Forelimb muscle (tissue), 1 donor: Measurements from ENCODE around the gene ELF2. TPM values are rescaled to one million over a fixed set of nuclear protein-coding genes. Genes with fewer than 3 reads are reported as not detected.
"Not testable (repeated sequence)": the region's sequence is repeated elsewhere in the genome, so short reads cannot be mapped to it uniquely, and the experiment has no call there.

ENCODE experiments used
- DNase-seq: peaks from one replicate; pipeline ENCODE4 v3.0.0-alpha.2; 2013; ENCODE audit warnings: low read depth
- polyA plus RNA-seq: library from polyadenylated mRNA; unstranded; fragments of 120-200 nt; gene quantifications from one replicate; pipeline ENCODE4 v1.2.1, GENCODE V29; 2013; ENCODE audit not compliant: insufficient read length

The ELF2 gene
- polyA plus RNA-seq, 1 donor = 45.7 TPM

DNA sequence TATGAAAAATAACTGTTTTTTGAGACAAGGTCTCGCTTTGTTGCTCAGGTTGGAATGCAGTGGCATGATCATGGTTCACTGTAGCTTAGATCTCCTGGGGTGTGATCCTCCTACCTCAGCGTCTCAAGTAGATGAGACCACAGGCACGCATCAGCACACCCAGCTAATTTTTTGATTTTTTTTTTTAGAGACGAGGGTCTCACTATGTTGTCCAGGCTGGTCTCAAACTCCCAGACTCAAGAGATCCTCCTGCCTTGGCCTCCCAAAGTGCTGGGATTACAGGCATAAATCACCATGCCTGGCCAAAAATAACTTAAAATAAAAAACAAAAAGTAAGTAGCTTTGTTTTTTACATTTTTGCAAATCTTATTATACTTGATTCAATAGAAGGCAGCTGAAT is 98.1 kb downstream of the ELF2 start:
- DNase-seq = no peak

DNA sequence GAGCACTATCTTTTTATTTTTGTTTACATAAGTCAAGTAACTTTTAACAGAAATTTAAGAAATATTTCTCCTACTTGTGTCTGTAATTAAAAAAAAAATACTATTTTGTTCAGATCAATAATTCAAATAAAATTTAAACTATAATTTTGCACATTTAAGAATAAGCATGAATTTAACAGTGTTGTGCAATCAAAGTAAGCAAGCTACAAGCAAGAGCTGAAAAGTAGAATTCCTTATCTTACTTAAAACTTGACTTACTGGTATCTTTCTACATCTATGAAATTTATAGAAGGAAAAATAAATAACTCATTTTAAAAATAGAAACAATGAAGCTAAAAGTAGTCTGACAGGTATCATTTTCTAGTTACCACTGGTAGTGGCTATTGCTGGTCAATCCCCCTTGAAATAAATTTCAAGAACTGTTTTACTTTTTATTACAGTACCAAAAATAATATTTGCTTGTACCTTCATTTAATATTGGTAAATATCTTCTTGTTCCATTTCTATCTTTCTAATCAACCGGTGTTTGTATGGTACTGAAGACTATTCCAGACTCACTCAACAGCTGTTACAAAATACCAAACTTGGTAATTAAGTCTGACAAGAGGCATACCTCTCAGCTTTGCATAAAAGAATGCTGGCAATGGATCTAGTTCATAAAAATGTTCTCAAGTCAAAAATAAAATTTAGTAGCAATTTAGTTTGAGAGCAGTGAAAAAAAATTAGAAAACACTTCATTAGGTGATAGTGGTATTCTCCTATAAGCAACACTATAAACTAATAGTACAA is 99.3 kb downstream of the ELF2 start:
- no peak for DNase-seq

DNA sequence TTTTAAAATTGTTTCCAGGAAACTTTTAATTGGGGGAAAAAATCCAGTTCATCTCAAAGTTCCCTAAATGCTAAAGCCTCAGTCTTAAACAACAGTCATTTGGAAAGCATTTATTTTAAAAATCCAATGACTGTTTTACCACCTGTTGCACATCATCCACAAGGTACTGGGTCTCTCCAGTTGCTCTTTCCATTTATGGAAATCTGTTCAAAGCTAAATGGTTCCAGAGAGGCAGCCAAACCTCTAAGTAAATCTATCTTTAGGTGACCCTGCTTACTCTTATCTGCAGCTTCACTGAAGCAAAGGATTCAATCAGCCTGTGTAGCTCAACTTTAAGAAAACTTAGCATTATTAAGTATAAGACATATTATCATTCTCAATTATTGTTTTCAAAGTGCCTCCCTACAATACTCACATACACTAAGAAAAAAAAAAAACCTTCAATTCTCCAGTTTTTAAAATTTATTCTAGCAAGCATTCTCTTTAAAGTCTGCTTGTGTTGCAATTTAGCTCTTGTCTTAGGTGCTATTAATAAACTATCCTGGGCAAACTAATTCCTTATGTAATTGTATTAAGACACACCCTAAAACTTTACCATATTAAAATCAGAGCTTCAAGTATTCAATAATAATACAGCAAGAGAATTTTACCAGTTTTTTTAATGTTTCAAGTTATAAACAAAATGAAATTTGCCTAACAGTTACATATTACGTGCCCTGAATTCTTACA is 100.8 kb downstream of the ELF2 start:
- DNase-seq = no peak

DNA sequence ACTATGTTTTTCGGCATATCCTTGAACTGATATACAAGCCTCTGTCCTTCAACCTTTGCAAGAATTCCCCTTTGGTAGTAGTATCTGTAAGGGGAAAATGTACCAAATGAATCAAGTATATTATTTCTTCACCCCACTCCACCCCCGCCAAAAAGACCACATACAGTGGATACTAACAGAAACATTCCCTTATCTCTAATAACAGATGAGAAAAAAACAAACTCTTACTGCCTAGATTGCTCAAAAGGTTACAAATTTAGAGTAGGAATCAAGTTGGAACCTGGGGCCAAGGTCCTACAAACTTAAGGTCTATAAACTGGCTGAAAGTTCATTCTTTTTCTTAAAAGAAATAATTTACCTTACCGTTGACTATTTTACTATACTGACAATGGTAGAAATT is 116.4 kb downstream of the ELF2 start:
- no peak for DNase-seq

- not testable (repeated sequence) for DNase-seq
Observed at GRCh38 chr4:139059026-139059425, 118.0 kb downstream of the ELF2 start.

- DNase-seq = no peak
Observed at GRCh38 chr4:139054791-139055505, 122.1 kb downstream of the ELF2 start.

- no peak for DNase-seq
Observed at GRCh38 chr4:139053909-139054308, 123.1 kb downstream of the ELF2 start.

GRCh38 chr4:139050446-139050845 is 126.6 kb downstream of the ELF2 start:
- no peak for DNase-seq

GRCh38 chr4:139048026-139048425 is 129.0 kb downstream of the ELF2 start:
- DNase-seq = no peak

DNA sequence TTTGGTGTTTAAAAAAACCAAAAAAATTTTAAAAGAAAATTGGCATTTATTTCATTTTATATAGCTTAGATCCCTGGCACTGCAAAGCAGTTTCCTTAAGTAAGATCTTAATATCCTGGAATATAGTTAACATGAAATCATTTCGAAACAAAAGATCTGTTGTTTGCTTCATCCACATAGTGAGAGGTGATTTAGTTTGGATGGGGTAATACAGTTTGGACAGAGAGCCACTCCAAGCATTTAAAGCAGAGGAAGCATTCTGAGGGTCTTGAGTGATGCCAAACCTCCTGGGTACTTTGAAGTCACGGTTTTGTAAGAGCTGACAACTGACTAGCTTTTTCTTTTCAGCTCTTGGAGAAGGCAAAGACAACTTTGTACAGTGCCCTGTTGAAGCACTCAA is 132.7 kb downstream of the ELF2 start:
- no peak for DNase-seq

DNA sequence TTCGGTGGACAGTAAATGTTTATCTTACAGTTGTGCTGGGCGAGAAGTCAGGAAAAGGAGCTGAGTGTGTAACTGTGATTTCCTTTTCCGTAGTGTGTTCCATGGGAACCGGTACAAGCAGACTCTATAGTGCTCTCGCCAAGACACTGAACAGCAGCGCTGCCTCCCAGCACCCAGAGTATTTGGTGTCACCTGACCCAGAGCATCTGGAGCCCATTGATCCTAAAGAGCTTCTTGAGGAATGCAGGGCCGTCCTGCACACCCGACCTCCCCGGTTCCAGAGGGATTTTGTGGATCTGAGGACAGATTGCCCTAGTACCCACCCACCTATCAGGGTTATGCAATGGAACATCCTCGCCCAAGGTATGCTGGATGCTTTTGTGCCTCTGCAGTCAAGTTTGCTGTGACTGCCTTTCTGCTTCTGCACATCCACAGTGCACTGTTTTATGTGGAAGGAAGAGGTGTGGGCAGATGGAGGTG is 134.0 kb downstream of the ELF2 start:
- peak; percentile 29 for DNase-seq

DNA sequence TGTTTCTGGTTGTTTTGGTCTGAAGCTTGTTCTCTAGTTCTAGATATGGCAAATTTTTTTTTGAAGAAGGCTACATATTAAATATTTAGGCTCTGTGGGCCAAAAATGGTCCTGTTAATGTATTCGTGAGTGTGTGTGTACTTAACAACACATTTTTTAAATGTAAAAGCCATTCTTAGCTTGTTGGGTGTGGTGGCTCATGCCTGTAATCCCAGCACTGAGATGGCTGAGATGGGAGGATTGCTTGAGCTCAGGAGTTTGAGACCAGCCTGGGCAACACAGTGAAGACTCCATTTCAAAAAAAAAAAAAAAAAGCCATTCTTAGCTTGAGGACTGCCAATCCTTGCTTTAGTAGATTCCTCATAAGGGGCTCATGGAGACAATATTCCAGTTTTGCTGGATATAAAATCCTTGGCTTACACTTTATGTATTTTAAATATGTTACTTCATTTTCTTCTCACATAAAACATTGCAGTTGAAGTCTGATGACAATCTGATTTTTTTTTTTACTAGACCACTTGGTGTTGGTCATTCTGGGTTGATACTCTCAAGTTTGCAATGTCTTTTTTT is 138.1 kb downstream of the ELF2 start:
- no peak for DNase-seq

DNA sequence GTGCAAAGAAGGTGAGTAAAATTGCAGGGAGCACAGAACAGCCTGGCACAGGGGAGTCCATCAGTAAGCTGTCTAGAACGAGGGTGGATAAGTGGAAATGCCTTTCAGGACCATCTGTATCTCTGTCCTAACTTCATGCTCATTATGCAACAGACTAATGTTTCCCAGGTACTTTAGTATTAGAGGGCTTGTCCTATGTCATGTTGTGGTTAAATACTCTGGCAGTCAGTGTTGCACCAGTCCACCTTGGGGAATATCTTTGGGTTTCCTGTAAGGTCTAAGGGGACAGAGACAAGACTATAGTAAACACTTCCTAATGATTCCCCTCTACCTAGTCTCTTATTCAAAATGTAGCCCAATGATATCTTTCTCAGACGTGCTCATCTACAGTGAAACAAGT is 140.1 kb downstream of the ELF2 start:
- no peak for DNase-seq

DNA sequence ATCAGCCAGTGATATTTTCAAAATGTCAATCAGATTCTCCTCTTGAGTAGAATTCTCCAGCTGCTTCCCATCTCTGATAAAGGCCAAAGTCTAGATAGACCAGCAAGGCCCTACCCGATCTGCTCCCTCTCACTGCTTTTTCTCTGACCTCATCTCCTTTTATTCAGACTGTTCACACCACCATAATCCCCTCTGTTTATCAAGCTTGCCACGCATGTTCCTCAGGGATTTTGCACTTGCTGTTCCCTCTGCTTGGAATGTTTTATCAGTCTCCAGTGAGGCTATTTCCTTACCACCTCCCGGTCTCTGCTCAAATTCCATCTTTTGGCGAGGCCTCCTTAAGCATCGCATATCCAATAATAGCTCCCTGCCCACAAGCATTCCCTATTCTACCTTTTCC is 141.4 kb downstream of the ELF2 start:
- no peak for DNase-seq

- DNase-seq = peak; percentile 71
Observed at GRCh38 chr4:139030614-139031235, 146.3 kb downstream of the ELF2 start.

DNA sequence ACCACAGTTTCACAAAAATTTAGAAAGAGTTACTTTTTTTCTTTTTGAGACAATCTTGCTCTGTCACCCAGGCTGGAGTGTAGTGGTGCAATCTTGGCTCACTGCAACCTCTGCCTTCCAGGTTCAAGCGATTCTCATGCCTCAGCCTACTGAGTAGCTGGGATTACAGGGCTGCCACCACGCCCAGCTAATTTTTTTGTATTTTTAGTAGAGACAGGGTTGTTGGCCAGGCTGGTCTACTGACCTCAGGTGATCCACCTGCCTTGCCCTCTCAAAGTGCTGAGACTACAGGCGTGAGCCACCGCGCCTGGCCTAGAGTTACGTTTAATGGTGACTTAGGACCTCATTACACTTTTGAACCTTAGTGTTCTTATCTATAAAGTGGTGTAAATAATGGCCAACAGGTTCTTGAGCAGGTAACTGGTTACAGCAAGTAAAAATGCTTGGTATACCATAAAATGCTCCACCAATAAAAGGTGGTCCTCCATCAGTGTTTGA is 147.1 kb downstream of the ELF2 start:
- DNase-seq = not testable (repeated sequence)

DNA sequence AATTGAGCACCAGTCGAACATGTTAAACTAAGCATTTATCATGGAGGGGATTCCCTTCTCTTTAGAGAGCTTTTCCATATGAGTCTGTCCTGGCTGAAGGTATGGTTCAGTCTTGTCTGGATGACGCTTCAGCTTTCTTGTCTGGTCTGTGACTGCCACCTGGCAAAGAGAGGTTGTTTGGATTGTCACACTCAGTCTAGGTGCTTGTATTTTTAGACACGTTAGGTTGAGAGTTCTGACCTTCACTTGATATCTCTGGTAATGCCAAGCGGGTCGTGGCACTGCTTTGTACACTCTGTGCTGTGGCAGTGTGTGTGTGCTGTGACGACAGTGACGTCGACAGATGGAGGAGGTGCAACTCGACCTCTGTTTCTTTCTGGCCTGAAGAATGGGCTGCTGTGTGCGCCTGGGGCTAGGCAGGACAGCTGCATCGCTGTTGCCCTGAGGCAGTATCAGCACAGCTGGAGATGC is 148.8 kb downstream of the ELF2 start:
- DNase-seq = no peak

- no peak for DNase-seq
Observed at GRCh38 chr4:139027776-139028175, 149.2 kb downstream of the ELF2 start.

DNA sequence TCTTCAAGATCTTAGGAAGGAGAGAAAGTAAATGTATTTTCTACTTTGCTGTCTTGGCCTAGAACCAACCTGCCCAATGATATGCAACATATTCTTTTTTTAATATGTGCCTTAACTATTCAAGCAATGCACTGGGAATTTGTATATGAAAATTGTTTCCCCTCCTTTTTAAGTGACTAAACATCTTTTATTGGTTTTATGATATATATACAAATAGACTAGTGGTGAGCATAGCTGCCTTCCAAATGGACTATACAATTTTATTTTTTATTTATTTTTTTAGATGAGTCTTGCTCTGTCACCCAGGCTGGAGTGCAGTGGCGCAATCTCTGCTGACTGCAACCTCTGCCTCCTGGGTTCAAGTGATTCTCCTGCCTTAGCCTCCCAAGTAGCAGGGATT is 151.2 kb downstream of the ELF2 start:
- no peak for DNase-seq

DNA sequence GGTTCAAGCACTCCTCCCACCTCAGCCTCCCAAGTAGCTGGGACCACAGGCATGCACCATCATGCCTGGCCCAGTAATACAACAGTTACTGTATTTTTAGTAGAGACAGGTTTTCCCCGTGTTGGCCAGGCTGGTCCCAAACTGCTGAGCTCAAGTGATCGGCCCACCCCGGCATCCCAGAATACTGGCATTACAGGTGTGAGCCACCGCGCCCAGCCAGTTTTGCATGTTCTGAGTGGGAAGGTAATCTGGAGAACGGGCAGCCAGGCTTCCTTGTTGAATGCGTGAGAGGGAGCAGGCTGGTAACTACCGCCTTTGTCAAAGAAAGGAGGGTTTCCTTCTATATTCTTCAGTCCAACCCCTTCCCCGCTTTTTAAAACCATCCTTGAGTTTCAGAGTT is 152.3 kb downstream of the ELF2 start:
- DNase-seq = no peak

DNA sequence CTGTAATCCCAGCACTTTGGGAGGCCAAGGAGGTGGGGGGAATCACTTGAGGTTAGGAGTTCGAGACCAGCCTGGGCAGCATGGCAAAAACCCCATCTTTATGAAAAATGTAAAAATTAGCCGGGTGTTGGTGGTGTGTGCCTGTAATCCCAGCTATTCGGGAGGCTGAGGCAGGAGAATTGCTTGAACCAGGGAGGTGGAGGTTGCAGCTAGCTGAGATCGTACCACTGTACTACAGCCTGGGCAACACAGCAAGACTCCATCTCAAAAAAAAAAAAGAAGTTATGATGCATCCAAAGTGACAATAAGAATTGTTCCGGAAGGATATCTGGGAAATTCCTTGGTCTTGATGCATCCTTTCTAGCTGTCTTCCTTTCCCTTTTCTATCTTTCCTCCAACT is 154.2 kb downstream of the ELF2 start:
- DNase-seq = no peak
